Cortex of kidney (tissue), 1 donor: ENCODE data around the gene ST3GAL4.
"Not testable (repeated sequence)": the region's sequence is repeated elsewhere in the genome, so short reads cannot be mapped to it uniquely, and the experiment has no call there.

Experiments
- DNase-seq: peaks from one replicate; lab custom pipeline; 2025; lab: John Stamatoyannopoulos, UW

ST3GAL4 gene

GRCh38 chr11:126355324-126355925, at the start of gene ST3GAL4:
TSS of gene ST3GAL4 (plus strand) at chr11:126355686. CDS start at chr11:126406156, 50,470 bp downstream.
- DNase-seq = no peak

- DNase-seq = no peak
Measured at GRCh38 chr11:126305699-126306098, 49.8 kb upstream of the ST3GAL4 start.

DNA sequence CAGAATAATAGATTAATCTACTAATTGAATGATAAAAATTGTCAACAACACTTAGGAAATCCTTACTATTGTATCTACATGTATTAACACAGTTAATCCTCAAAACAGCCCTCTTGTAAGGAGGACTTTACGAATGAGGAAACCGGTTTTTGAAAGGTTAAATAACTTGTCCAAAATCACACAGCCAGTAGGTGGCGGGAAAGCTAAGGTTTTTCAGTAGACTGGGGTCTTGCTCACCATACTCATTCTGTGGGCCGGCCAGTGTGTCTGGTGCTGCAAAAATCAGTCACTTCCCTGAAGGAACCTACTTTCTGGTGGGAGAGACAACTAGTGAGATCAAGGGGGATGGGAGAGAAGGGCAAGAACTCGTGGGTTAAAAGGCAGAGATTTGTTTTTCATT, 47.8 kb upstream of the ST3GAL4 start:
- no peak for DNase-seq

GRCh38 chr11:126308271-126308671, 47.2 kb upstream of the ST3GAL4 start:
- no peak for DNase-seq

DNA sequence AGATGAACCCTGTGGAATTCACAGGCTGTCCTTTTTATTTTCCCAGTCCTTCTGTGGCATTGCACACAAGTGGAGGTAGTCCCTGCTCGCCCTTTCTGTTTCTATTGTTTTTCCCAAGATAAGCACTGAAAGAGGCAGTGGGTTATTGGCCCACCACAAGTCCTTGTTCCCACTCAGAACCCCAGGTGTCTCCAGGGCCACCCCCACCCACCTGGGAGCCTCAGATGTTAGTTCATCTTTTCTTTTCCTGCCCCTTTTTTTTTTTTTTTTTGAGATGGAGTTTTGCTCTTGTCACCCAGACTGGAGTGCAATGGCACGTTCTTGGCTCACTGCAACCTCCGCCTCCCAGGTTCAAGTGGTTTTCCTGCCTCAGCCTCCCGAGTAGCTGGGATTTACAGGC, 46.7 kb upstream of the ST3GAL4 start:
- not testable (repeated sequence) for DNase-seq

DNA sequence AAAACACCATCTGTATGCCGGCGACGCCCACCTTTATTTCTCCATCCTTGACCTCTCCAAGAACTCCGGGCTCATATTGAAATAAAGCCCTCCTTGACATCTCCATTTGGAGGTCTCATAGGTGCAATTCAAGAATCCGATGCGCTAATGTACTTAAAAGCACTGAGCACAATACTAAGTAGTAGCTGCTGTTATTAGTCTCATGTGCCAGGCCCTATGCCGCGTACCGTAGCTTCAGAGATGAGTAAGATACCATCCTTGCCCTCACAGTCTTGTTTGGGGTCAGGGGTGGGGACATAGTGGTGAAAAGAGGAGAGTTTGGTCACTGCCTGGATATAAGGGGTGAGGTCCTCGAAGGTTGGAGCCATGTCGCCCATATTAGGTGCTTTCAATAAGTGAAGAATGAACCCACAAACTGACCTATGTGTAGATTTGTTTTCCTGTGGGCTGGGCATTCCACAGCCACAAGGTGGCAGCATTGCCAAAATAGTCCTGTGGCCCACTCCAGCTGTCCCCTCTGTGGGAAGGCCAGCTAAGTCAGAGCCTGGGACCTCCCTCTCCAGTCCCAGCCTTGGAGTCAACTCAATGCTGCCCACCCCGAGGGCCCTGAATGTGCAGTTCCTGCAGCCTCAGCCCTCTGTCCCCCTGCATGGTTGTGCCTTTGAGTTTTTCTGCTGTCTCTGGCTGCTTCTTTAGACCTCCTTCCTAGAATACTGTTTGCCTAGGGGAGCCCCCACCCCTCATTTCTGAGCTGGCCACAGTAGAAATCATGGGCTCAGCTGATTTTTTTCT, 45.1 kb upstream of the ST3GAL4 start:
- no peak for DNase-seq

DNA sequence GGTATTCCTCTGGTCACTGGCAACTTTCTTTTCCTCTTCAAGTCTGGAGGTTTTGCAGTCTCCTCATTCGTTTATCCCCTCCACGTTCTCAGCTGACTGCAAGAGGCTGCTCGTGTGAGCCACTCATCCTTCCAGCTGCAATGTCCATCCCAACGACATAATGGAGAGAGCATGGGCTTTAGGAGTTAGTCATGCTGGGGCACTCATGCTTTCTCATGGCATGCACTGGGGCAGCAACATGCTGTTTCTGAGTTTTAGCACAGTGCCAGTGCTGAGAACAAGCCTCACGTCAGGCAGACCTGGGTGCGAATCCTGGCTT, 44.5 kb upstream of the ST3GAL4 start:
- DNase-seq = no peak

DNA sequence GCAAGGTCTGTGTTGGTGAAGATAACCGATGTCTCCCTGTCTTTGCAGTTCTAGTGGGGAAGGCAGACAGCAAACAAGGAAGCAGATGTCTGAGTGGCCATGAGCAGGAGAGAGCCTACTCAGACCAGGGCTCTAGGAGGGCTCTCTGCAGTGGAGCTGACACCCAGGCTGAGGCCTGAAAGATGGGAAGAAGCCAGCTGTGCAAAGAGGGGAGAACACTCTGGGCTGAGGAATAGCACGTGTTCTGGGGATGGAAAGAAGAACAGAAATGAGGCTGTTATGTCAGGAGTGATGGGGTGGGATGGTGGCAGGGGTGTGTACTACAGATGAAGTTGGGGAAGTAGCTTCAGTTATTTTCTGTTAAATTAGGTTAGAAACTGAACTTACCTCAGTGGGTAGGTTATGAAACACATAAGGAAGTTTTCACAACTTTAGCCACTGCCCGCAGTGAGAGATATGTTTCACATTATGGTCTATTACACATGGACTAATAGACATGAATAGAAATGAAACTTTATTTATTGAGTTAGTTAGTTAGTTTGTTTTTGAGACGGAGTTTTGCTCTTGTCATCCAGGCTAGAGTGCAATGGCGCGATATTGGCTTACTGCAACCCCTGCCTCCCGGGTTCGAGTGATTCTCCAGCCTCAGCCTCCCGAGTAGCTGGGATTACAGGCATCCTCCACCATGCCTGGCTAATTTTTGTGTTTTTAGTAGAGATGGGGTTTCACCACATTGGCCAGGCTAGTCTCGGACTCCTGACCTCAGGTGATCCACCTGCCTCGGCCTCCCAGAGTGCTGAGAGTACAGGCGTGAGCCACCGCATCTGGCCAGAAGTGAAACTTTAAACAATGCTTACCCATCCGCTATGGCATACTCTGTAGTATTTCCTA, 43.8 kb upstream of the ST3GAL4 start:
- DNase-seq = no peak

DNA sequence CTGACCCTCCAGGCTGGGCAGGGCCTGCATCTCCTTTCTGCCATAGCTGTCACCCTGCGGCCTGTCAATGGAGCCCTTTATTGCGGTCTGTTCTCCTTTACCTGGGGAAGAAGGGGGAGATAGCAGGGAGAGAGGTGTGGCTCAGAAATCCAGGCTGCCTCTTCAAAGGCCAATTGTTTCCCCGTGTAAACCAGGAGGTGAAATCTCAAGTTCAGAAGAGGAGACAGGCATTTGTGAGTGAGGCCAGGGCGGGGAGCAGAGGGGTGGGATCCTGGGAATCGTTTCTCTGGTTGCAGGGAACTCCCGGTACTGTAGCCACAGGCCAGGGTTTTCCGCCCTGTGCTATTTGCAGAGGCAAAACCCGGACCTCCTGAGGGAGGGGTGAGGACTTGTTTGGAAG, 42.5 kb upstream of the ST3GAL4 start:
- no peak for DNase-seq

- DNase-seq = no peak
Measured at GRCh38 chr11:126313826-126314225, 41.7 kb upstream of the ST3GAL4 start.

GRCh38 chr11:126317432-126317755, 38.1 kb upstream of the ST3GAL4 start:
- no peak for DNase-seq

- DNase-seq = no peak
Measured at GRCh38 chr11:126317756-126318573, 37.5 kb upstream of the ST3GAL4 start.

DNA sequence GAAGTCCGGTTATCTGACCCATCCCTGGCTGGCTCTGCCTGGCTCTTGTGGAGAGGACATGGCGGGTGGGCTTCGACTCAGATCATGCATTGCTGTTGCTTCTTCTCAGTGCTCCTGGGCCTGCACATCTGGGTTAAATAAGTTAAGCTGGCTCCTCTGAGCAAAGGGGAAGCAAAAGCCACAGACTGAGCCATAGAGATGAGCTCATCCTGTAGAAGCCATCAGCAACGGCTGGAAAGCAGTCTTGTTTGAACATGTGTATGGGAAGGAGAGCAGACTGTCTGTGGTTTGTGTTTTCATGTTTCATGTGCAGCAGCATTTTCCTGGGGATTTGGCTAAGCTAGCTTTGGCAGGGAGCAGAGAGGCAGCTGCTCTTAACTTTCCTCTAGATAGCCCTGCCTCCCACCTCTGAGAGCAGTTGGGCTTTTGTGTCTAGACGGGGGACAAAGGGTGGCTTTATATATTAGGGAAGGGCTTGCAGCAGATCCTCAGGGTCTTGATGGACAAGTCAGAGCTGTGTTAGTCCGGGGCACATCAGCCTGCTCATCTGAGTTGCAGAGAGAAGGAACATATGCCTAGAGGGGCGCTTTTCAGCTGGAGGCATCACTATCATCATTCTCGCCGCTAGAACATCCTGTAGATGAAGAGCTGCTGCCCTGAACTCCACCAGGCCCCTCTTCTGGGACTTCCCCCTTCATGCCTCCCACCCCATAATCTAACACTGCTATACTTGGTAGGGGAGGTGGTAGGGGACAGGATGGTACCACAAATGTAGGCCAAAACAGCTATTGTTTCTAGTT, 36.7 kb upstream of the ST3GAL4 start:
- DNase-seq = no peak

GRCh38 chr11:126319374-126319740, 36.1 kb upstream of the ST3GAL4 start:
- DNase-seq = no peak

DNA sequence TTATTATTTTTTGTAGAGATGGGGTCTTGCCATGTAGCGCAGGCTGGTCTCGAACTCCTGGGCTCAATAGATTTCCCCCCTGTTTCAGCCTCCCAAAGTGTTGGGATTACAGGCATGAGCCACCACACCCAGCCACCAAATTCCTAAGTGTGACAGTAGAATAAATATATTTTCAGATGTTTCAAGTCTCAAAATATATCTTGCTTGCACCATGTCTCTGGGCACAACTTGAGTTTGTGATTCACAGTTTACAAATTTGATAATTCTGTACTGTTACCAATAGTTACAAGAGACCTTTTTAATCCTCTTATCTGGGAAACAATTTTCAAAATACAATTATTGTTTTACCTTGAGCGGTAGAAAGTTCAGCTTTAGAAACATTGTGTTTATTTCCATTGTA, 32.5 kb upstream of the ST3GAL4 start:
- no peak for DNase-seq

- no peak for DNase-seq
Measured at GRCh38 chr11:126327281-126328000, 28.0 kb upstream of the ST3GAL4 start.

GRCh38 chr11:126328001-126328390, 27.5 kb upstream of the ST3GAL4 start:
- DNase-seq = no peak

DNA sequence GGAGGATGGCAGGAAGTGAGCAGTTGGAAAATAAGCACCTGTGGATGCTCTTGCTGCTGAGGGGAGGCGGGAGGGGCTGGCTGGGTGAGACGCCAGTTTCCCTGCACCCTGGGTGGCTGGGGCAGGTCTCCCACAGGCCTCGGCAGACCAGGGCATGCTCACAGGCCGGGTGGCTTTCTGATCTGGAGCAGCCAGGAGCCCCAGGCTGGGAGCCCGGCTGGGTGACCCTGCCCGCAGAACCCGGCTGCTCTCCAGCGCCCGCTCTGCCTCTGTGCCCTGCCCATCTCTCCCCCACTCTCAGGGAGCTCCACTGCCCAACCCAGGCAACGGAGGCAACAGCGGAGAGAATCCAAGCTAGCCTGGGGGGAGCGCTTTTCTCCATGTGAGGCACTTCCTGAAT, 27.0 kb upstream of the ST3GAL4 start:
- no peak for DNase-seq

DNA sequence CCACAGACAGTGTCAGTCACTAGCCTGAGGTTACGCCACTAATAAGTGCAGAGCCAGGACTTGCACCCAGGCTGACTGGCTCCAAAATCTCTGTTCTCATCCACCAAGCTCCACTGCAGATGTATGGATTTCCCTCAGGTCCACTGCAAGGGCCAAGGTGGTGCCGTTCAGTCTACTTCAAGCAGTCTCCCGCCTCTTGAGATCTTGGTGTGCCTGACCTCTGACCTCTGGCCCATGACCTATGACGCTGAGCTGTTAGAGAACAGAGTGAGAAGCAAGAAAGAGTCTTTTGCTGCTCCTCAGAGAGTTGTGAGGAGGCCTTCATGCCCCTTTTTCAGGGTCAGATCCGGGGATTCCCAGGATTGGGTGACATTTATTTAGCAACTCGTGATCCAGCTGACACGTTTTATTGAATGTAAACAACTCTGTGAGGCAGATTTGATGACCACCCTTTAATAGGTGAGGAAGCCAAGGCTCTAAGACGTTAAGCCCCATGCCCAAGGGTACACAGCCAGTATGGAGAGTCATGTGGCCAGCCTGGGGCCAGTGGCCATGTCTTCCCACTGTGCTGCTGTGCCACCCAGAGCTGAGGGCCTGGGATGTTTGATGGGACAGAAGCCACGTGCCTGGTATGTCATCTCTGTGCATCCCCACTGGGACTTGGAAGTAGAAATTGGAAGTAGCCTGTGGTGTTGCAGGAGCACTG, 26.4 kb upstream of the ST3GAL4 start:
- no peak for DNase-seq

- no peak for DNase-seq
Measured at GRCh38 chr11:126329644-126330211, 25.8 kb upstream of the ST3GAL4 start.
